ENCODE measurements around the gene LRRC1.

DNA sequence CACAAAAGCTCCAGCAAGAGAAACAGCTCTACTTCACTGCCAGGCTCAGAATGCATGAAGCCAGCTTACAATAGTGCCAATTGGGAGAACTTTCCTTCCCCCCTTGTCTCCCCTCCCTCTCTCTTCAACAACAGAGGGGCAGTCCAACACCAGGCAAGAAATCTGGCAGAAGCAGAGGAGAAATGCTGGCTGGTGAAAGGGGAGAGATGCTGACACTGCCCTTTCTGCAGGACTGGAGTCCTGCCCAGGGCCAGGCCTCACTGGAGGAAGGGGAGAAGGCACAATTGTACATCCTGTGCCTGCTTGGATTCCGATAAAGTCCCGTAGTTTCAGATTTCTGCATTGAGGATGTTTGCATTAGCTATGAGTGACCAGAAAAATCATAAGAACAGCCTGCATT, 148.6 kb downstream of the LRRC1 start:
- no peak for TF ChIP-seq THAP11 (CRISPR knock-in tag; IDR thresholded peaks at IDR 0.05)
- TF ChIP-seq YY1 (IDR thresholded peaks at IDR 0.05; ENCODE audit: insufficient read depth, insufficient replicate concordance, low read depth, low read length) = no peak

Measured in HepG2 (cell line).